H7 (cell line): Measurements from ENCODE around the gene KIZ. TPM values are rescaled to one million over a fixed set of nuclear protein-coding genes. Genes with fewer than 3 reads are reported as not detected.

Experiments
- DNase-seq: peaks from one replicate; pipeline ENCODE4 v3.0.0; 2012
- H3K27me3 ChIP-seq: 2 replicates; pipeline ENCODE4 v1.6.0; 2011; ENCODE audit warnings: mild to moderate bottlenecking, low read length; ENCODE audit not compliant: control insufficient read depth, insufficient read depth
- H3K36me3 ChIP-seq: replicated peaks from 2 replicates; pipeline ENCODE4 v1.5.1; 2011; ENCODE audit warnings: low read length; ENCODE audit not compliant: control insufficient read depth, insufficient read depth
- H3K4me3 ChIP-seq: 2 replicates; pipeline ENCODE4 v1.5.1; 2011; ENCODE audit warnings: low read depth, mild to moderate bottlenecking, control low read depth, low read length, moderate library complexity; ENCODE audit not compliant: insufficient read depth
- total RNA-seq: library from RNA; depleted of rRNA; stranded (reverse); fragments of >200 nt; shearing (Covaris generic); gene quantifications from 2 replicates; pipeline ENCODE4 v1.2.3, GENCODE V29; 2014

The KIZ gene
- total RNA-seq, 1 experiment from 2014 or later, result 18.0 TPM

DNA sequence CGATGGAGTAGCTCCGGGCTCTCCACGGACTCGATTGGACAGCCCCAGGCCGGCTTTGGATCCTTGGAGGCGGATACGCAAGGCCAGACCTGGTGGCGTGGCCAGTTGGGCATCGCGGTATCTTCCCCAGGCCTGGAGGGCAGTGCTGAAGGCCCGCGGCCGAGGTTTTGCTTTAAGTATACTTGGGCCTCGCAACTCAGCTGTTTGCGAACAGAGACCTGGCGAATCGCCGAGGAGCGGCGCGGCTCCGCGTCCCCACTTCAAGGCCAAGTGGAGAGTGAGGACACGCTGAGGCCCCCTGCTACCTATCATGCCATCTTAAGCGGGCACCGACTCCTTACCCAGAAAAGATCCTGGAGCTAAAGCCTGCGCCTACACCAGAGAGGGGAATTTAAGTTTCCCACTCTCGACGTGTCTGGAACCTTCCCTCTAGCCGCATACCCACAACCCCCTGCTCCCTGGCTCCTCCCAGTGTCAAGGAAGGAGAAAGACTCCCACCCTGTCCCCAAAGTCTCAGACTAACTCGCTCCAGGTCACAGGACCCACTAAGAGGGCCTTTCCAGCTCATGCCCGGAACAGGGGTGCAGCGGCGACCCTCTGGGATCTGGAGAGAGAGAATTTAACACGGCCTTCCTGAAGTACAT, 23.8 kb upstream of the KIZ start:
- no peaks in the 10 kb centered on the region for H3K36me3 ChIP-seq
- DNase-seq, result peak; percentile 75
- H3K27me3 ChIP-seq, result peaks cover 74% of the 10 kb centered on the region
- H3K4me3 ChIP-seq, result peak overlapping the region; percentile 59

DNA sequence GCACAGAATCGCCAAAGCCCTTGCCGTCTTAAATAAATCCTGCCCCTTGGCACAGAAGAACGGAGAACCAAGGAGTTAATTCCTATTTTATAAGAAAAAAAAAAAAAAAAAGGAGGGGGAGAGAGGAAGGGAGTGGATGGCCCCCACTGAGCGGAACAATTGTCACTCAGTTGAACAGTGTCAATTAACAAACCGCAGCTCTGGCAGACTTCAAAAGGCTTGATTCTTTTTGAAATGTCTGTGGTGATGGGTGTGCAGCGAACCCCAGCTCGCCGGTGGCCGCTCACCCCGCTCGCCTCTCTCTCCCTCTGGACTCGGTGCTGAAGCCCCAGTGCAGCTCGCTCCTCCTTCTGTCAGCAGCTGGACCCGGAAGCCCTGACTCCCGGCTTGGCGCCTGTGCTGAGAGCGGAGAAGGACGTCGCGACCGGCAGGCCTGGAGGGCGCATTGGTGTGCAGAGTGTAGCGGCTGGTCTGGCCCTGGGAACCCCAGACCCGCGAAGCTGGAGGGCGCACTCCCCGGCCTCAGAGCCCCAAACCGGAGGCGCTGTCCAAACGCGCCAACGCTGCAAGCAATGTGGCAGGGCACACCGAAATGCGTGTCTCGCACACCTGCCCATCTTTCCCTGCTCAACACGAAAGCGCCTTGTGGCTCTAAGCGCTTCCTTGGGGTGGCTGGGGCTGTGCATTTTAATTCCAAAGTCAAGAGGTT, 23.1 kb upstream of the KIZ start:
- peak; percentile 78 for DNase-seq
- H3K27me3 ChIP-seq, result peaks cover 81% of the 10 kb centered on the region
- no peaks in the 10 kb centered on the region for H3K36me3 ChIP-seq
- H3K4me3 ChIP-seq, result peak overlapping the region; percentile 59

DNA sequence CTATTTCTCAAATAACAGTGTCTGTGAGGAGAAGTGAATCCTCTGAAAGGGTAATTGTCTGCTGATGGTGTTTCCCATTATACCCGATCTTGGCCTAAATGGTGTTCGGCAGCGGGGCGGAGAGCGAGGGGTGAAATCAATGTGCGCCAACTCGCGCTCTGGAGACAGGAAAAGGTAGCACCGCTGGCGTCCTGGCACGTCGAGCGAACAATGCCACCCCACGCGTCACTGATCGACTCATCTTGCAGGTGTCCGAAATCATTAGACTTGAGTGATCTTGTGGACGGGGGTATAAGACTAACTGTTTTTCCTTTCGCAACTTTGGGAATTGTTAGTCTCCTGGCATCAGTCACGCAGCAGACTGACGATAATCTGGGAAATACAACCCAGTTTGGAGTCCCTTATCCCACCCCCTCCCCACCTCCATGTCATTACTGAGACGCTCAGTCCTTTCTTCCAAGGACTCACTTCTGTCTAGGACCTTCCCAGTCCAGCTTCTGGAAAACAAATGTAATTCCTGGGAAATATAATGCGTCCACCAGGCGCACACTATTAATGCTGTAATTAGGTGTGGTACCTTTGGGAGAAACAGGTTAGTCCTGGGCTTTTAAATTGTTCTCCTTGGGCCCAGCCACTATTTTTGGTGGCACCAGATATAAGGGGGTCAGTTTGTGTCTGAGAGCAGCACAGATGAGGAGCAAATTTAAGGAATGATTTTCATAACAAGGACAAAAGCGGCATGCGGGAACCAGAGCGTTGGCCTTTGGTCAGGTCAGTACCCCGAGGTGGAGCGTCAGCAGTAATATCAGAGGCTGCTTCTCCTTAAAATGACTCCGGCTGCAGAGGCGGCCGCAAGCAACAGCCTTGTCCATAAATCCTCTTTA, 22.1 kb upstream of the KIZ start:
- no peaks in the 10 kb centered on the region for H3K36me3 ChIP-seq
- H3K4me3 ChIP-seq, result peak overlapping the region; percentile 59; the same call in 1 of the 2 replicates
- H3K27me3 ChIP-seq, result peaks cover 78% of the 10 kb centered on the region
- DNase-seq, result peak; percentile 62

- peak; percentile 76 for DNase-seq
- no peaks in the 10 kb centered on the region for H3K36me3 ChIP-seq
- H3K27me3 ChIP-seq, result peaks cover 72% of the 10 kb centered on the region
- H3K4me3 ChIP-seq, result no peak overlapping the region
Observed at GRCh38 chr20:21104466-21104761, 21.5 kb upstream of the KIZ start.

- Histone ChIP-seq H3K27me3 (peaks cover 68% of the 10 kb centered on the region), H3K36me3 (no peaks in the 10 kb centered on the region), H3K4me3 (peak overlapping the region; percentile 54)
- peak; percentile 61 for DNase-seq
Observed at GRCh38 chr20:21104921-21105320, 21.0 kb upstream of the KIZ start.

GRCh38 chr20:21105429-21106170, 20.3 kb upstream of the KIZ start:
- Histone ChIP-seq H3K36me3 (no peaks in the 10 kb centered on the region), H3K4me3 (peak overlapping the region; percentile 54), H3K27me3 (peaks cover 66% of the 10 kb centered on the region)
- DNase-seq, result peak; percentile 77

- H3K27me3 ChIP-seq, result peaks cover 64% of the 10 kb centered on the region
- H3K4me3 ChIP-seq, result peak within 1 kb of the TSS; percentile 54
- no peaks in the 10 kb centered on the region for H3K36me3 ChIP-seq
- peak; percentile 66 for DNase-seq
Observed at GRCh38 chr20:21106171-21107017, 19.5 kb upstream of the KIZ start, which contains the start of gene LINC00237. TSS of gene LINC00237 (minus strand) at chr20:21106358.

- no peak overlapping the region for H3K4me3 ChIP-seq
- no peak for DNase-seq
- H3K36me3 ChIP-seq, result no peaks in the 10 kb centered on the region
- H3K27me3 ChIP-seq, result peaks cover 39% of the 10 kb centered on the region
Observed at GRCh38 chr20:21109144-21109543, 16.7 kb upstream of the KIZ start.

- peaks cover 22% of the 10 kb centered on the region for H3K27me3 ChIP-seq
- no peaks in the 10 kb centered on the region for H3K36me3 ChIP-seq
- H3K4me3 ChIP-seq, result no peak overlapping the region
- DNase-seq, result no peak
Observed at GRCh38 chr20:21110811-21111210, 15.1 kb upstream of the KIZ start.

DNA sequence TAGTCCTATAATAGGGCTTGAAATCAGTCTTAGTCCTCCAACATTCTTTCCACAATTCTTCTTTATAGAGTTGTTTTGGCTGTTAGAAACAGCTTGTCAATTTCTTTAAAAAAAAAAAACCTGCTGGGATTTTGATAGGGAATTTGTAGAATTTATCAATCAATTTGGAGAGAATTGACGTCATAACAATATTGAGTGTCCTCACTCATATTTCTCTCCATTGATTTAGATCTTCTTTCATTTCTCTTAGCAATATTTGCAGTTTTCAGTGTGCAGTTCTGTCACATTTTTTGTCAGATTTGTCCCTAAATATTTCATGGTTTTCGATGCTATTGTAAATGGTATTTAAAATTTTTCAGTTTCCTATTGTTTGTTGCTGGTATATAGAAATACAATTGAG, 14.5 kb upstream of the KIZ start:
- no peak for DNase-seq
- H3K4me3 ChIP-seq, result no peak overlapping the region
- peaks cover 16% of the 10 kb centered on the region for H3K27me3 ChIP-seq
- H3K36me3 ChIP-seq, result no peaks in the 10 kb centered on the region

DNA sequence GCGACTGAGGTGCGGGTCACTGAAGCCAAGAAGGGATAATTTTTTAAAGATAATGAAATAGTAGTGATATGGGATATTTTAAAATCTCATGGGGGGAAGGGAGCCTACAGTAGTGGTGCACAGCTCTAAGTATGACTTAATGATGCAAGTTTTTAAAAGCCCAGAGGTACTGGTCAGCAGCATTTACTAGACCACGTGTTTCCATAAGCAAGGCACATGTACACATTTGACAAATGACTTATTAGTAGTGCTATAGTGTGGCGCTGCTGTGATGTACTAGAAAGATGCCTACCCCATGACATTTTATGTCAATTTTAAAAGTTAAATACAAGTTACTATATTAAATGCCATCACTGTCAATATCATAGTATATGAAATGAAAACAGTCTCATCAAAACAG, 12.2 kb upstream of the KIZ start:
- Histone ChIP-seq H3K36me3 (no peaks in the 10 kb centered on the region), H3K4me3 (no peak overlapping the region), H3K27me3 (no peaks in the 10 kb centered on the region)
- no peak for DNase-seq

DNA sequence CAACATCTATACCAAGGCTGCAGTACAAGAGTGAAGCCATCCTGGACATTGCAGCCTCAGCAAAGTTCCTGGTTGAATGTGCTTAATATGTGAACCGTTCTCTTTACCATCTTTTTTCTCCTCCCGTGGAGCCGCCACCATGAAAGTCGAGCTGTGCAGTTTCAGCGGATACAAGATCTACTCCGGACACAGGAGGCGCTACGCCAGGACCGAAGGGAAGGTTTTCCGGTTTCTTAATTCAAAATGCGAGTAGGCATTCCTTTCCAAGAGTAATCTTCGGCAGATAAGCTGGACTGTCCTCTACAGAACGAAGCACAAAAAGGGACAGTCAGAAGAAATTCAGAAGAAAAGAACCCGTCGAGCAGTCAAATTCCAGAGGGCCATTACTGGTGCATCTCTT, 11.3 kb upstream of the KIZ start:
- Histone ChIP-seq H3K4me3 (no peak overlapping the region), H3K36me3 (no peaks in the 10 kb centered on the region), H3K27me3 (no peaks in the 10 kb centered on the region)
- no peak for DNase-seq

DNA sequence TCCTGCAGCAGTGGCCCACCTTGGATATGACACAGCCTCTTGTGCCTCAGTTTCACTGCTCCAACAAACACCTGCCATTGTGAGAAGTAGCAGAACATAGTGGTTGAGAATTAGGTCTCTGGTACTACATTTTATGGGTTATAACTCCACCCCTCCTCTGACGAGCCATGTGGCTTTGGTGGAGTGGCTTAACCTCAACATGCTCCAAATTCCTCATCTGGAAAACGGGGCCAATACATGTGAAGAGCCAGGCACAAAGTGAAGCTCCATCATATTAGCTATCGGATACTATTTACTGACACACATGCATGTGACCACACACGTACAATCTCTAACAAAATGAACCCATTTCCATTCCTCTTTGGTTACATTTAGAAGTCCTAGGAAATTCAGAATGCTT, 8.4 kb upstream of the KIZ start:
- Histone ChIP-seq H3K36me3 (no peaks in the 10 kb centered on the region), H3K4me3 (no peak overlapping the region), H3K27me3 (no peaks in the 10 kb centered on the region)
- DNase-seq, result no peak

DNA sequence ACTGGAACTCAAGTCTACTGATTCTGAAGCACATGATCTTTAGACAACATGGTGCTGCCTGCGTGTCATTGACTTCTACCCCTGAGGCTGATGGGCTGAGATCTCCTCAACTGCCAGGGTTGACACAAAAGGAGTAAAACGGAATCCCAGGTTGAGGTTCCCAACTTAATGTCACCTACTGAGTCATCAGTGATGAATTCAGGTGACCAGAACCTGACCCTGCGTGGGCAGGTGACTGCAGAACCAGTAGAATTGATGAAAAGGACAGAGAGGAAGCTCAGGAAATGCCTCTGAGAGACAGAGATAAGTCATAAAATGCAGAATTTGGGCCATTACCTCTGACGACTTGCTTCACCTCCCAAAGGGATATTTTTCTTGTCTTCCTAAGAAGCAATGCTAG, 7.7 kb upstream of the KIZ start:
- DNase-seq, result no peak
- Histone ChIP-seq H3K36me3 (no peaks in the 10 kb centered on the region), H3K27me3 (no peaks in the 10 kb centered on the region), H3K4me3 (no peak overlapping the region)
